HG02840 (cell line): ENCODE measurements around the gene TTLL10.

Source experiments
- ATAC-seq: cut with Tn5 transposase; IDR thresholded peaks from one replicate; pipeline ENCODE4 v1.9.1; 2021; ENCODE audit warnings: mild to moderate bottlenecking, moderate library complexity, moderate number of reproducible peaks; ENCODE audit not compliant: unreplicated experiment, low FRiP score

TTLL10 gene

GRCh38 chr1:1216770-1217620, 43.3 kb downstream of the TTLL10 start:
- no peak for ATAC-seq

GRCh38 chr1:1217621-1218523, 44.2 kb downstream of the TTLL10 start:
- ATAC-seq, result no peak

- no peak for ATAC-seq
Observed at GRCh38 chr1:1218524-1219200, 45.0 kb downstream of the TTLL10 start.

- ATAC-seq, result no peak
Observed at GRCh38 chr1:1219341-1219740, 45.7 kb downstream of the TTLL10 start.

- ATAC-seq, result no peak
Observed at GRCh38 chr1:1220197-1220596, 46.5 kb downstream of the TTLL10 start.

- ATAC-seq, result no peak
Observed at GRCh38 chr1:1221887-1222574, 48.4 kb downstream of the TTLL10 start.

- ATAC-seq, result no peak
Observed at GRCh38 chr1:1222575-1223225, 49.0 kb downstream of the TTLL10 start.

GRCh38 chr1:1223321-1223720, 49.6 kb downstream of the TTLL10 start:
- ATAC-seq, result no peak

- no peak for ATAC-seq
Observed at GRCh38 chr1:1223891-1224290, 50.2 kb downstream of the TTLL10 start.

- ATAC-seq, result no peak
Observed at GRCh38 chr1:1225238-1225845, 51.7 kb downstream of the TTLL10 start.

- ATAC-seq, result no peak
Observed at GRCh38 chr1:1225913-1226312, 52.2 kb downstream of the TTLL10 start.

GRCh38 chr1:1226566-1227362, 53.1 kb downstream of the TTLL10 start:
- ATAC-seq, result no peak

- ATAC-seq, result no peak
Observed at GRCh38 chr1:1227386-1227785, 53.7 kb downstream of the TTLL10 start.

- ATAC-seq, result no peak
Observed at GRCh38 chr1:1228187-1228586, 54.5 kb downstream of the TTLL10 start.

GRCh38 chr1:1228596-1229321, 55.1 kb downstream of the TTLL10 start:
- no peak for ATAC-seq

GRCh38 chr1:1229770-1230169, 56.1 kb downstream of the TTLL10 start:
- no peak for ATAC-seq

GRCh38 chr1:1230656-1231399, 57.1 kb downstream of the TTLL10 start:
- no peak for ATAC-seq
